ENCODE measurements around the gene C6orf89. TPM values are rescaled to one million over a fixed set of nuclear protein-coding genes. Genes with fewer than 3 reads are reported as not detected.

The C6orf89 gene
- total and polyA plus RNA-seq, 2 of the 13 experiments (the other 11 are each of a cell fraction or from before 2014, with no cell fraction given), result 22.1 to 32.2 TPM

DNA sequence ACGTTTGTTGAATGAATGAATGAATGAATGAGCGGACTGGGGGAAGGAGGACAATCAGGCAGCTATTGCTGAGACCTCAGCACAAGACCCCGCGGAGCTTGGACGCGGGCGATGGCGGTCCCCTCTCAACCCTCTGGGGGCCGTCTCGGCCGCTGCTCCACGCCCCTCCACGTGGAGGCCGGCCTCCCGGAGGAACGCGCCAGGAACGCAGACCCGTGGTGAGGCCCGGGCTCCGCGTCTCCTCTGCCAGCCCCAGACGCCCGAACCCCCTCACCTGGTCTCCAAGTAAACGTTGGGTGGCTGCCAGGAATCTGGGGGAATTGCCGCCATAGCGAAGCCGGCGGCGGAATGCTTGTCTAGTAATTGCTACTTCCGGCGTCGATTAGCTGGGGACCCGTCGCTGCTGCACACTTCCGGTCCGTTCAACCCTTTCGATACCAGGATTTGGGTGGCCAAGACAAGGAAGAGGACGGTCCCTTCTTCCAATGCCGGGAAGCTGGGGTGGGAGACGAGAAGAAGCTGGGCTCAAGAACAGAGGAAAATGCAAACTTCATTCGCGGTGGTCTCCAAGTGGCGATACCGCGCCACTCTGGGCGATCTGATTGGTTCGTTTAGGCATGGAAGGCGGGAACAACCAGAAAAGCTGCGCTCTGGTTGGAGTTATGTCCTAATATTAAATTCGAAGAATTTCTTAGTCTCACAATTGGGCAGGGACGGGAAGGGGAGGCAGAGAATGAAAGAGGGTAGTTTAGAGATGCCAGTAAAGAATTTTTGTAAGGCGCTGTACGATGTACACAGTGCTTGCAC, 11.1 kb upstream of the C6orf89 start, which contains the start of gene PPIL1 (continued):
- TF ChIP-seq, protein P1, sequence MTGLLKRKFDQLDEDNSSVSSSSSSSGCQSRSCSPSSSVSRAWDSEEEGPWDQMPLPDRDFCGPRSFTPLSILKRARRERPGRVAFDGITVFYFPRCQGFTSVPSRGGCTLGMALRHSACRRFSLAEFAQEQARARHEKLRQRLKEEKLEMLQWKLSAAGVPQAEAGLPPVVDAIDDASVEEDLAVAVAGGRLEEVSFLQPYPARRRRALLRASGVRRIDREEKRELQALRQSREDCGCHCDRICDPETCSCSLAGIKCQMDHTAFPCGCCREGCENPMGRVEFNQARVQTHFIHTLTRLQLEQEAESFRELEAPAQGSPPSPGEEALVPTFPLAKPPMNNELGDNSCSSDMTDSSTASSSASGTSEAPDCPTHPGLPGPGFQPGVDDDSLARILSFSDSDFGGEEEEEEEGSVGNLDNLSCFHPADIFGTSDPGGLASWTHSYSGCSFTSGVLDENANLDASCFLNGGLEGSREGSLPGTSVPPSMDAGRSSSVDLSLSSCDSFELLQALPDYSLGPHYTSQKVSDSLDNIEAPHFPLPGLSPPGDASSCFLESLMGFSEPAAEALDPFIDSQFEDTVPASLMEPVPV (CRISPR knock-in tag; IDR thresholded peaks at IDR 0.05), result peak; percentile 78; the same call in 1 of the 2 replicates
- TF ChIP-seq ZNF331 (CRISPR knock-in tag; IDR thresholded peaks at IDR 0.05) (peak; percentile 81), AHR (CRISPR knock-in tag; IDR thresholded peaks at IDR 0.05) (peak; percentile 84; the same call in 1 of the 2 replicates), ZBTB3 (CRISPR knock-in tag; IDR thresholded peaks at IDR 0.05; ENCODE audit: borderline replicate concordance, low read depth) (peak; percentile 76; the same call in 1 of the 2 replicates), ZNF556 (CRISPR knock-in tag; IDR thresholded peaks at IDR 0.05; ENCODE audit: borderline replicate concordance) (peak; percentile 63; the same call in 1 of the 2 replicates), EZH2 (conservative IDR thresholded peaks at IDR 0.05; ENCODE audit: low read depth, low read length) (no peak), FOXM1 (CRISPR knock-in tag; IDR thresholded peaks at IDR 0.05) (no peak; the same call in 1 of the 2 replicates), TERF1 (CRISPR knock-in tag; IDR thresholded peaks at IDR 0.05) (no peak), MTF1 (CRISPR knock-in tag; IDR thresholded peaks at IDR 0.05) (no peak), TFDP2 (CRISPR knock-in tag; IDR thresholded peaks at IDR 0.05) (peak; percentile 84), PCBP2 (optimal IDR thresholded peaks at IDR 0.05; ENCODE audit: low read depth, low read length, poor library complexity, severe bottlenecking) (no peak), ZNF562 (CRISPR knock-in tag; IDR thresholded peaks at IDR 0.05; ENCODE audit: borderline replicate concordance) (no peak), ZNF274 (CRISPR knock-in tag; IDR thresholded peaks at IDR 0.05) (peak; percentile 97), MATR3 (CRISPR knock-in tag; IDR thresholded peaks at IDR 0.05) (no peak), SNAI1 (CRISPR knock-in tag; IDR thresholded peaks at IDR 0.05; ENCODE audit: borderline replicate concordance) (peak; percentile 87; the same call in 1 of the 2 replicates), ZNF646 (CRISPR knock-in tag; IDR thresholded peaks at IDR 0.05) (no peak), TCF12 (IDR thresholded peaks at IDR 0.05) (no peak), TCF12 (CRISPR knock-in tag; IDR thresholded peaks at IDR 0.05) (peak; percentile 76; the same call in 1 of the 2 replicates)

Measured in HepG2 (cell line).